Activated CD4-positive, alpha-beta T cell treated with anti-CD3 and anti-CD28 coated beads, Interleukin-10, Interleukin-2, amounts not matched to agents 100 ng/mL and 50 ng/mL, durations not matched to agents 16 hours and 8 hours (primary cell): ENCODE measurements around the gene MAPK12.
"Not testable (repeated sequence)": the region's sequence is repeated elsewhere in the genome, so short reads cannot be mapped to it uniquely, and the experiment has no call there.

Experiments
- DNase-seq: peaks from one replicate; pipeline ENCODE4 v3.0.0-alpha.2; 2020

Gene MAPK12

GRCh38 chr22:50281957-50282356 lies 20.5 kb upstream of the MAPK12 start:
- no peak for DNase-seq

GRCh38 chr22:50281384-50281760 lies 19.9 kb upstream of the MAPK12 start:
- DNase-seq: no peak

- no peak for DNase-seq
Observed at GRCh38 chr22:50280708-50281383, 19.4 kb upstream of the MAPK12 start.

- no peak for DNase-seq
Observed at GRCh38 chr22:50280022-50280707, 18.7 kb upstream of the MAPK12 start.

- no peak for DNase-seq
Observed at GRCh38 chr22:50278956-50279619, 17.6 kb upstream of the MAPK12 start.

GRCh38 chr22:50278461-50278860 lies 17.0 kb upstream of the MAPK12 start:
- DNase-seq: no peak

GRCh38 chr22:50277761-50278160 lies 16.3 kb upstream of the MAPK12 start:
- no peak for DNase-seq

- DNase-seq: peak; percentile 81
Observed at GRCh38 chr22:50276143-50276542, 14.7 kb upstream of the MAPK12 start.

- DNase-seq: no peak
Observed at GRCh38 chr22:50275181-50276055, 13.9 kb upstream of the MAPK12 start.

GRCh38 chr22:50274771-50275170 lies 13.3 kb upstream of the MAPK12 start:
- DNase-seq: no peak

- DNase-seq: peak; percentile 63
Observed at GRCh38 chr22:50274311-50274710, 12.8 kb upstream of the MAPK12 start.

- not testable (repeated sequence) for DNase-seq
Observed at GRCh38 chr22:50273781-50274180, 12.3 kb upstream of the MAPK12 start.

- DNase-seq: not testable (repeated sequence)
Observed at GRCh38 chr22:50273352-50273751, 11.9 kb upstream of the MAPK12 start.

GRCh38 chr22:50272044-50272802 lies 10.7 kb upstream of the MAPK12 start:
- no peak for DNase-seq

- DNase-seq: peak; percentile 65
Observed at GRCh38 chr22:50271519-50271970, 10.1 kb upstream of the MAPK12 start.

- DNase-seq: peak; percentile 61
Observed at GRCh38 chr22:50270666-50271394, 9.3 kb upstream of the MAPK12 start.

- DNase-seq: peak; percentile 81
Observed at GRCh38 chr22:50269970-50270665, 8.6 kb upstream of the MAPK12 start, which contains the start of gene MAPK11. TSS of gene MAPK11 (minus strand) at chr22:50270380. CDS start at chr22:50270292, 88 bp downstream.

- DNase-seq: no peak
Observed at GRCh38 chr22:50269573-50269969, 8.1 kb upstream of the MAPK12 start.

GRCh38 chr22:50268655-50269113 lies 7.2 kb upstream of the MAPK12 start:
- no peak for DNase-seq

- DNase-seq: peak; percentile 65
Observed at GRCh38 chr22:50267591-50268390, 6.3 kb upstream of the MAPK12 start.
